Neural cell (in vitro differentiated cells): ENCODE measurements around the gene CD47. TPM values are rescaled to one million over a fixed set of nuclear protein-coding genes. Genes with fewer than 3 reads are reported as not detected.

Source experiments
- H2AFZ ChIP-seq: fragments of 200-600, 300-800 bp; sonication (generic), shearing (Covaris generic); 2 replicates; pipeline ENCODE4 v1.6.0; 2014; ENCODE audit warnings: low read depth, mild to moderate bottlenecking, antibody characterized with exemption, low read length, moderate library complexity
- H3F3A ChIP-seq: fragments of 200-600 bp; shearing (Covaris generic); 2 replicates; pipeline ENCODE4 v1.6.1; 2016; ENCODE audit warnings: mild to moderate bottlenecking, moderate library complexity, mixed read lengths, antibody characterized with exemption, low read length; ENCODE audit not compliant: insufficient read depth, poor library complexity, severe bottlenecking
- H3K27ac ChIP-seq: fragments of 200-600, 300-800 bp; sonication (generic), shearing (Covaris generic); 2 replicates; pipeline ENCODE4 v1.5.1; 2014; ENCODE audit warnings: mild to moderate bottlenecking, low read length, moderate library complexity
- H3K27me3 ChIP-seq: fragments of 300-800, 200-600 bp; sonication (generic), shearing (Covaris generic); 2 replicates; pipeline ENCODE4 v1.6.0; 2014; ENCODE audit warnings: mild to moderate bottlenecking, low read depth, low read length, moderate library complexity; ENCODE audit not compliant: insufficient read depth
- H3K36me3 ChIP-seq: fragments of 300-800, 200-600 bp; sonication (generic), shearing (Covaris generic); 2 replicates; pipeline ENCODE4 v1.5.1; 2014; ENCODE audit warnings: mild to moderate bottlenecking, antibody characterized with exemption, low read length, moderate library complexity; ENCODE audit not compliant: insufficient read depth
- H3K4me2 ChIP-seq: fragments of 300-800, 200-600 bp; sonication (generic), shearing (Covaris generic); 2 replicates; pipeline ENCODE4 v1.6.0; 2014; ENCODE audit warnings: mild to moderate bottlenecking, low read length
- H3K4me3 ChIP-seq: fragments of 300-800, 200-600 bp; sonication (generic), shearing (Covaris generic); 2 replicates; pipeline ENCODE4 v1.5.1; 2014; ENCODE audit warnings: mild to moderate bottlenecking, low read length, moderate library complexity
- H3K79me2 ChIP-seq: fragments of 200-600 bp; shearing (Covaris generic); replicated peaks from 2 replicates; pipeline ENCODE4 v1.6.0; 2014; ENCODE audit warnings: mild to moderate bottlenecking, low read length, moderate library complexity; ENCODE audit not compliant: insufficient read depth
- H3K9ac ChIP-seq: fragments of 300-800, 200-600 bp; sonication (generic), shearing (Covaris generic); 2 replicates; pipeline ENCODE4 v1.6.1; 2016; ENCODE audit warnings: mild to moderate bottlenecking, low read length, mixed read lengths
- H3K9me2 ChIP-seq: fragments of 200-600 bp; shearing (Covaris generic); 2 replicates; pipeline ENCODE4 v1.6.1; 2016; ENCODE audit warnings: mild to moderate bottlenecking, low read length, mixed read lengths; ENCODE audit not compliant: insufficient read depth
- H3K9me3 ChIP-seq: fragments of 200-600, 300-800 bp; sonication (generic), shearing (Covaris generic); 2 replicates; pipeline ENCODE4 v1.6.1; 2016; ENCODE audit warnings: mild to moderate bottlenecking, mixed run types, low read length, moderate library complexity, mixed read lengths
- H4K20me1 ChIP-seq: fragments of 200-600 bp; shearing (Covaris generic); 2 replicates; pipeline ENCODE4 v1.6.1; 2016; ENCODE audit warnings: mild to moderate bottlenecking, mixed run types; ENCODE audit not compliant: insufficient read depth
- CTCF ChIP-seq: fragments of 450-650 bp; IDR thresholded peaks from 2 replicates; pipeline ENCODE4 v1.5.1; 2014; ENCODE audit warnings: antibody characterized with exemption, mild to moderate bottlenecking, moderate library complexity; ENCODE audit not compliant: poor library complexity, severe bottlenecking
- EP300 ChIP-seq: fragments of 450-650 bp; conservative IDR thresholded peaks from 2 replicates; pipeline ENCODE4 v1.6.1; 2014; ENCODE audit warnings: antibody characterized with exemption, mild to moderate bottlenecking, moderate library complexity; ENCODE audit not compliant: poor library complexity, severe bottlenecking
- EZH2 ChIP-seq: fragments of 200-600, 300-800 bp; shearing (Covaris generic), sonication (generic); IDR thresholded peaks from 2 replicates; pipeline ENCODE4 v1.6.1; 2014; ENCODE audit warnings: antibody characterized with exemption, low read length, borderline replicate concordance, mild to moderate bottlenecking; ENCODE audit not compliant: insufficient read depth, poor library complexity, severe bottlenecking
- MXI1 ChIP-seq: fragments of 450-650 bp; conservative IDR thresholded peaks from 2 replicates; pipeline ENCODE4 v1.6.1; 2014; ENCODE audit warnings: antibody characterized with exemption, mild to moderate bottlenecking; ENCODE audit not compliant: poor library complexity, severe bottlenecking
- POLR2AphosphoS5 ChIP-seq: IDR thresholded peaks from 2 replicates; pipeline ENCODE4 v1.6.1; 2012
- RAD21 ChIP-seq: fragments of 450-650 bp; conservative IDR thresholded peaks from 2 replicates; pipeline ENCODE4 v1.6.1; 2014; ENCODE audit warnings: antibody characterized with exemption, mild to moderate bottlenecking, moderate library complexity
- SMC3 ChIP-seq: fragments of 450-650 bp; conservative IDR thresholded peaks from 2 replicates; pipeline ENCODE4 v1.6.1; 2014; ENCODE audit warnings: antibody characterized with exemption, mild to moderate bottlenecking, moderate library complexity; ENCODE audit not compliant: poor library complexity
- TAF1 ChIP-seq: IDR thresholded peaks from 2 replicates; pipeline ENCODE4 v1.6.1; 2012; ENCODE audit warnings: low read depth
- polyA plus RNA-seq: library from polyadenylated mRNA; depleted of rRNA; stranded (reverse); fragments of >200 nt; gene quantifications from 2 replicates; pipeline ENCODE4 v1.2.3, GENCODE V29; 2014
- TF ChIP-seq, protein P1 (sequence below): IDR thresholded peaks from 2 replicates; pipeline ENCODE4 v1.6.1; 2012; ENCODE audit warnings: borderline replicate concordance

CD47 gene
- polyA plus RNA-seq, 1 donor from 2014 or later = 128 TPM

DNA sequence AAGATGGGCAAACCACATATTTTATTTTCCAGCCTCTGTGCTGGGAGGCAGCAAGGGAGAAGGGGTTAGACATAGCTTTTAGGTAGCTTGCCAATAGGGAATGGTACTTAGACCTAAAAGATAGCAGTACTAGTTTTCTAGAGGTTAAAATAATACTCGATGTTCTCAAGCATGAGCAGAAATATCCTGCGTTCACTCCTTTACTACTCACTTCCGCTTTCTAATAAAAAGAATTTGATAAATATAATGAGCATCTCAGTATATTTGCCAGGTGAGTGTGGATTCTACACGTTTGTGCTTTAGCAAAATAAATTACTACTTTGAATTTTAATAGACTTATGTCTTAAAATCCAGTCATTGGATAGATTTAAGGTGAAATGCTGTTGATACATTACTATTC is 39.4 kb upstream of the CD47 start:
- Histone ChIP-seq H3F3A (no peaks in the 10 kb centered on the region), H3K36me3 (no peaks in the 10 kb centered on the region), H3K27ac (no peak overlapping the region), H3K9me3 (no peaks in the 10 kb centered on the region), H3K4me2 (no peak overlapping the region), H2AFZ (no peak overlapping the region), H3K9me2 (no peaks in the 10 kb centered on the region), H3K27me3 (no peaks in the 10 kb centered on the region), H4K20me1 (no peaks in the 10 kb centered on the region), H3K79me2 (no peaks in the 10 kb centered on the region), H3K9ac (no peak overlapping the region), H3K4me3 (no peak overlapping the region)
- TF ChIP-seq TAF1 (no peak), POLR2AphosphoS5 (no peak), SMC3 (no peak), RAD21 (no peak), CTCF (no peak), MXI1 (no peak), EZH2 (no peak), EP300 (no peak)
- TF ChIP-seq, protein P1, sequence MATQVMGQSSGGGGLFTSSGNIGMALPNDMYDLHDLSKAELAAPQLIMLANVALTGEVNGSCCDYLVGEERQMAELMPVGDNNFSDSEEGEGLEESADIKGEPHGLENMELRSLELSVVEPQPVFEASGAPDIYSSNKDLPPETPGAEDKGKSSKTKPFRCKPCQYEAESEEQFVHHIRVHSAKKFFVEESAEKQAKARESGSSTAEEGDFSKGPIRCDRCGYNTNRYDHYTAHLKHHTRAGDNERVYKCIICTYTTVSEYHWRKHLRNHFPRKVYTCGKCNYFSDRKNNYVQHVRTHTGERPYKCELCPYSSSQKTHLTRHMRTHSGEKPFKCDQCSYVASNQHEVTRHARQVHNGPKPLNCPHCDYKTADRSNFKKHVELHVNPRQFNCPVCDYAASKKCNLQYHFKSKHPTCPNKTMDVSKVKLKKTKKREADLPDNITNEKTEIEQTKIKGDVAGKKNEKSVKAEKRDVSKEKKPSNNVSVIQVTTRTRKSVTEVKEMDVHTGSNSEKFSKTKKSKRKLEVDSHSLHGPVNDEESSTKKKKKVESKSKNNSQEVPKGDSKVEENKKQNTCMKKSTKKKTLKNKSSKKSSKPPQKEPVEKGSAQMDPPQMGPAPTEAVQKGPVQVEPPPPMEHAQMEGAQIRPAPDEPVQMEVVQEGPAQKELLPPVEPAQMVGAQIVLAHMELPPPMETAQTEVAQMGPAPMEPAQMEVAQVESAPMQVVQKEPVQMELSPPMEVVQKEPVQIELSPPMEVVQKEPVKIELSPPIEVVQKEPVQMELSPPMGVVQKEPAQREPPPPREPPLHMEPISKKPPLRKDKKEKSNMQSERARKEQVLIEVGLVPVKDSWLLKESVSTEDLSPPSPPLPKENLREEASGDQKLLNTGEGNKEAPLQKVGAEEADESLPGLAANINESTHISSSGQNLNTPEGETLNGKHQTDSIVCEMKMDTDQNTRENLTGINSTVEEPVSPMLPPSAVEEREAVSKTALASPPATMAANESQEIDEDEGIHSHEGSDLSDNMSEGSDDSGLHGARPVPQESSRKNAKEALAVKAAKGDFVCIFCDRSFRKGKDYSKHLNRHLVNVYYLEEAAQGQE = no peak

GRCh38 chr3:108127301-108127988 is 36.6 kb upstream of the CD47 start:
- no peak overlapping the region for H3K9ac ChIP-seq
- no peak overlapping the region for H3K27ac ChIP-seq
- no peaks in the 10 kb centered on the region for H3F3A ChIP-seq
- no peaks in the 10 kb centered on the region for H3K36me3 ChIP-seq
- no peaks in the 10 kb centered on the region for H3K79me2 ChIP-seq
- TF ChIP-seq RAD21 = no peak
- TF ChIP-seq TAF1 = no peak
- TF ChIP-seq EZH2 = no peak
- TF ChIP-seq MXI1 = no peak
- no peak for TF ChIP-seq POLR2AphosphoS5
- no peak for TF ChIP-seq SMC3
- TF ChIP-seq, protein P1 = no peak
- TF ChIP-seq EP300 = no peak
- no peaks in the 10 kb centered on the region for H3K9me3 ChIP-seq
- no peaks in the 10 kb centered on the region for H3K27me3 ChIP-seq
- H3K4me3 ChIP-seq = no peak overlapping the region
- no peak overlapping the region for H3K4me2 ChIP-seq
- no peak overlapping the region for H2AFZ ChIP-seq
- H3K9me2 ChIP-seq = no peaks in the 10 kb centered on the region
- no peaks in the 10 kb centered on the region for H4K20me1 ChIP-seq
